HEK293 (cell line): Measurements from ENCODE around the gene JPH3.
A peak's percentile ranks its signal among the peaks of the same experiment; 100 is the strongest.

Source experiments
- CTCF ChIA-PET: fragments of 350-600 bp; formaldehyde crosslinking; extraction: SDS; loops from one replicate; lab custom pipeline; 2021; ENCODE audit warnings: antibody characterized with exemption; lab: Yijun Ruan, JAX
- POLR2A ChIA-PET: fragments of 300-600 bp; formaldehyde crosslinking; extraction: SDS; loops from one replicate; lab custom pipeline; 2020; ENCODE audit warnings: antibody characterized with exemption, inconsistent platforms; lab: Yijun Ruan, JAX
- H3K27ac ChIP-seq: fragments of 200-500 bp; sonication (Bioruptor generic); 2 replicates; pipeline ENCODE4 v1.5.1; 2014; ENCODE audit warnings: low read depth, low read length, control low read depth, inconsistent platforms; ENCODE audit errors: extremely low read depth
- H3K36me3 ChIP-seq, 2 experiments: fragments of 200-500 bp in 1 of 2; sonication (Bioruptor generic) in 1 of 2; 1 replicate in 1 of 2; 2 replicates in 1 of 2; pipeline ENCODE4 v1.5.1; 2014 to 2017; ENCODE audit warnings: inconsistent platforms in 2 of 2, low read length in 2 of 2; ENCODE audit not compliant: control insufficient read depth in 2 of 2, insufficient read depth in 1 of 2
- H3K4me1 ChIP-seq: fragments of 200-500 bp; sonication (Bioruptor generic); 2 replicates; pipeline ENCODE4 v1.5.1; 2014; ENCODE audit warnings: mild to moderate bottlenecking, low read length, inconsistent platforms; ENCODE audit not compliant: control insufficient read depth, insufficient read depth
- H3K4me3 ChIP-seq: 2 replicates; pipeline ENCODE4 v1.5.1; 2011; ENCODE audit warnings: low read depth, mild to moderate bottlenecking, control low read depth, low read length, moderate library complexity
- H3K9me3 ChIP-seq: fragments of 200-500 bp; sonication (Bioruptor generic); 2 replicates; pipeline ENCODE4 v1.5.1; 2014; ENCODE audit warnings: low read depth, low read length, inconsistent platforms; ENCODE audit not compliant: control insufficient read depth, insufficient read depth
- GLIS2 ChIP-seq: fragments of 450-650 bp; formaldehyde crosslinking; IDR thresholded peaks from 2 replicates; pipeline ENCODE4 v1.5.1; 2016; ENCODE audit warnings: missing biosample characterization, missing genetic modification characterization
- KLF1 ChIP-seq: fragments of 450-650 bp; formaldehyde crosslinking; IDR thresholded peaks from 2 replicates; pipeline ENCODE4 v1.5.1; 2016; ENCODE audit warnings: missing biosample characterization, missing genetic modification characterization
- KLF16 ChIP-seq: fragments of 450-650 bp; formaldehyde crosslinking; IDR thresholded peaks from 2 replicates; pipeline ENCODE4 v1.5.1; 2017; ENCODE audit warnings: missing biosample characterization, missing genetic modification characterization
- PRDM1 ChIP-seq: fragments of 450-650 bp; formaldehyde crosslinking; IDR thresholded peaks from 2 replicates; pipeline ENCODE4; 2016; ENCODE audit warnings: missing biosample characterization, missing genetic modification characterization
- PRDM10 ChIP-seq: fragments of 450-650 bp; formaldehyde crosslinking; IDR thresholded peaks from 2 replicates; pipeline ENCODE4 v1.5.1; 2016; ENCODE audit warnings: missing biosample characterization, missing genetic modification characterization
- PRDM2 ChIP-seq: fragments of 450-650 bp; formaldehyde crosslinking; IDR thresholded peaks from 2 replicates; pipeline ENCODE4 v1.5.1; 2016; ENCODE audit warnings: missing biosample characterization, missing genetic modification characterization, borderline replicate concordance
- SCRT1 ChIP-seq: fragments of 450-650 bp; formaldehyde crosslinking; IDR thresholded peaks from 2 replicates; pipeline ENCODE4 v1.5.1; 2016; ENCODE audit warnings: missing biosample characterization, missing genetic modification characterization, borderline replicate concordance
- SCRT2 ChIP-seq: fragments of 450-650 bp; formaldehyde crosslinking; IDR thresholded peaks from 2 replicates; pipeline ENCODE4 v1.5.1; 2016; ENCODE audit warnings: missing biosample characterization, missing genetic modification characterization
- ZEB2 ChIP-seq: fragments of 450-650 bp; formaldehyde crosslinking; IDR thresholded peaks from 2 replicates; pipeline ENCODE4 v1.5.1; 2016; ENCODE audit warnings: missing biosample characterization, missing genetic modification characterization
- ZIC2 ChIP-seq: fragments of 450-650 bp; formaldehyde crosslinking; IDR thresholded peaks from 2 replicates; pipeline ENCODE4 v1.5.1; 2016; ENCODE audit warnings: missing biosample characterization, missing genetic modification characterization
- ZNF114 ChIP-seq: fragments of 450-650 bp; formaldehyde crosslinking; IDR thresholded peaks from 2 replicates; pipeline ENCODE4 v1.5.0; 2017; ENCODE audit warnings: missing biosample characterization, missing genetic modification characterization
- ZNF155 ChIP-seq: fragments of 450-650 bp; formaldehyde crosslinking; IDR thresholded peaks from 2 replicates; pipeline ENCODE4 v1.5.1; 2016; ENCODE audit warnings: missing biosample characterization, missing genetic modification characterization
- ZNF211 ChIP-seq: fragments of 450-650 bp; formaldehyde crosslinking; IDR thresholded peaks from 2 replicates; pipeline ENCODE4 v1.5.1; 2016; ENCODE audit warnings: low read depth, missing biosample characterization, missing genetic modification characterization
- ZNF280C ChIP-seq: fragments of 450-650 bp; formaldehyde crosslinking; IDR thresholded peaks from 2 replicates; pipeline ENCODE4 v1.5.1; 2016; ENCODE audit warnings: missing biosample characterization, missing genetic modification characterization
- ZNF510 ChIP-seq: fragments of 450-650 bp; formaldehyde crosslinking; IDR thresholded peaks from 2 replicates; pipeline ENCODE4 v1.5.1; 2018; ENCODE audit warnings: mild to moderate bottlenecking, missing genetic modification characterization, missing biosample characterization; ENCODE audit not compliant: insufficient replicate concordance
- ZNF548 ChIP-seq: fragments of 450-650 bp; formaldehyde crosslinking; IDR thresholded peaks from 2 replicates; pipeline ENCODE4 v1.5.1; 2016; ENCODE audit warnings: missing biosample characterization, missing genetic modification characterization
- ZNF837 ChIP-seq: fragments of 450-650 bp; formaldehyde crosslinking; IDR thresholded peaks from 2 replicates; pipeline ENCODE4 v1.5.1; 2016; ENCODE audit warnings: missing biosample characterization, missing genetic modification characterization
- TF ChIP-seq, protein P1 (sequence below): fragments of 450-650 bp; formaldehyde crosslinking; conservative IDR thresholded peaks from 2 replicates; pipeline ENCODE4 v1.5.1; 2016; ENCODE audit warnings: low read depth, missing biosample characterization, missing genetic modification characterization
- TF ChIP-seq, protein P2 (sequence below): fragments of 450-650 bp; formaldehyde crosslinking; IDR thresholded peaks from 2 replicates; pipeline ENCODE4 v1.5.1; 2017; ENCODE audit warnings: missing biosample characterization, missing genetic modification characterization

Gene JPH3

DNA sequence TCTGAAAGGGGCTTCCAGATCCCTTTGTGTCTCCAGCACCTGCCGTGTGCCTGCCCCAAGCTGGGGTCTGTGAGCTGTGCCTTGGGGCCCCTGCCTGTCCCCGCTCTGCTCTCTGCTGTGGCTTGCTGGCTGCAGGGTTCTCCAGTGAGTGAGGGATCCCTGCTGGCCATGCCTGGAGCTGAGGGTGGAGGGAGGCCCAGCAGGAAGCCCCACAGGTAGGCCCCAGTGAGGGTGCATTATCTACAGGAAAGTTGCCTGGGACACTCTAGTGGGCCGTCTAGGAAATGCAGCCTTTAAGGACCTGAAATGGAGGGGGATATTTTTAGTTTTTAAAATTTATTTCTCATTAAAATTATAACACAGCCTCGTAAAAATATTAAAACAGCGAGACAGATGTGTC, 50.9 kb downstream of the JPH3 start:
- Histone ChIP-seq H3K9me3 (no peaks in the 10 kb centered on the region), H3K36me3 (peaks cover 0 to 9% of the 10 kb centered on the region in 2 experiments; a peak in 1 of 3 replicates), H3K27ac (no peak overlapping the region), H3K4me1 (no peaks in the 10 kb centered on the region), H3K4me3 (no peak overlapping the region)
- ChIA-PET POLR2A (no interaction called here), CTCF (interaction anchor here (1.0 to 1.7 kb wide), 3 partner anchors 10 to 125 kb away, joined by 3 to 4 read pairs (median 3); no protein-coding TSS in a partner anchor)
- TF ChIP-seq ZNF548 (tag by site-specific recombination): no peak
- TF ChIP-seq ZEB2: no peak
- TF ChIP-seq PRDM1 (tag by site-specific recombination): no peak
- peak; percentile 92 for TF ChIP-seq ZIC2
- TF ChIP-seq GLIS2 (tag by site-specific recombination): 0 out of 2 replicates have a peak, but pooled peaks have one; percentile 30
- no peak for TF ChIP-seq PRDM2
- peak; percentile 91; the same call in 1 of the 2 replicates for TF ChIP-seq SCRT1 (tag by site-specific recombination)
- TF ChIP-seq ZNF114 (tag by site-specific recombination): no peak
- TF ChIP-seq ZNF280C (tag by site-specific recombination): no peak
- TF ChIP-seq ZNF155 (tag by site-specific recombination): no peak
- TF ChIP-seq, protein P1, sequence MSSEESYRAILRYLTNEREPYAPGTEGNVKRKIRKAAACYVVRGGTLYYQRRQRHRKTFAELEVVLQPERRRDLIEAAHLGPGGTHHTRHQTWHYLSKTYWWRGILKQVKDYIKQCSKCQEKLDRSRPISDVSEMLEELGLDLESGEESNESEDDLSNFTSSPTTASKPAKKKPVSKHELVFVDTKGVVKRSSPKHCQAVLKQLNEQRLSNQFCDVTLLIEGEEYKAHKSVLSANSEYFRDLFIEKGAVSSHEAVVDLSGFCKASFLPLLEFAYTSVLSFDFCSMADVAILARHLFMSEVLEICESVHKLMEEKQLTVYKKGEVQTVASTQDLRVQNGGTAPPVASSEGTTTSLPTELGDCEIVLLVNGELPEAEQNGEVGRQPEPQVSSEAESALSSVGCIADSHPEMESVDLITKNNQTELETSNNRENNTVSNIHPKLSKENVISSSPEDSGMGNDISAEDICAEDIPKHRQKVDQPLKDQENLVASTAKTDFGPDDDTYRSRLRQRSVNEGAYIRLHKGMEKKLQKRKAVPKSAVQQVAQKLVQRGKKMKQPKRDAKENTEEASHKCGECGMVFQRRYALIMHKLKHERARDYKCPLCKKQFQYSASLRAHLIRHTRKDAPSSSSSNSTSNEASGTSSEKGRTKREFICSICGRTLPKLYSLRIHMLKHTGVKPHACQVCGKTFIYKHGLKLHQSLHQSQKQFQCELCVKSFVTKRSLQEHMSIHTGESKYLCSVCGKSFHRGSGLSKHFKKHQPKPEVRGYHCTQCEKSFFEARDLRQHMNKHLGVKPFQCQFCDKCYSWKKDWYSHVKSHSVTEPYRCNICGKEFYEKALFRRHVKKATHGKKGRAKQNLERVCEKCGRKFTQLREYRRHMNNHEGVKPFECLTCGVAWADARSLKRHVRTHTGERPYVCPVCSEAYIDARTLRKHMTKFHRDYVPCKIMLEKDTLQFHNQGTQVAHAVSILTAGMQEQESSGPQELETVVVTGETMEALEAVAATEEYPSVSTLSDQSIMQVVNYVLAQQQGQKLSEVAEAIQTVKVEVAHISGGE: no peak
- peak; percentile 92 for TF ChIP-seq SCRT2 (tag by site-specific recombination)
- TF ChIP-seq PRDM10 (tag by site-specific recombination): no peak
- TF ChIP-seq KLF1 (tag by site-specific recombination): no peak
- TF ChIP-seq, protein P2, sequence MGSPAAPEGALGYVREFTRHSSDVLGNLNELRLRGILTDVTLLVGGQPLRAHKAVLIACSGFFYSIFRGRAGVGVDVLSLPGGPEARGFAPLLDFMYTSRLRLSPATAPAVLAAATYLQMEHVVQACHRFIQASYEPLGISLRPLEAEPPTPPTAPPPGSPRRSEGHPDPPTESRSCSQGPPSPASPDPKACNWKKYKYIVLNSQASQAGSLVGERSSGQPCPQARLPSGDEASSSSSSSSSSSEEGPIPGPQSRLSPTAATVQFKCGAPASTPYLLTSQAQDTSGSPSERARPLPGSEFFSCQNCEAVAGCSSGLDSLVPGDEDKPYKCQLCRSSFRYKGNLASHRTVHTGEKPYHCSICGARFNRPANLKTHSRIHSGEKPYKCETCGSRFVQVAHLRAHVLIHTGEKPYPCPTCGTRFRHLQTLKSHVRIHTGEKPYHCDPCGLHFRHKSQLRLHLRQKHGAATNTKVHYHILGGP (tag by site-specific recombination): no peak
- no peak for TF ChIP-seq ZNF837
- TF ChIP-seq ZNF510 (tag by site-specific recombination): no peak
- TF ChIP-seq KLF16 (tag by site-specific recombination): no peak
- no peak for TF ChIP-seq ZNF211
